K562 (cell line): ENCODE measurements around the gene DTNB. TPM values are rescaled to one million over a fixed set of nuclear protein-coding genes. Genes with fewer than 3 reads are reported as not detected.

Source experiments
- ATAC-seq: fragments of 200-7000 bp; cut with Tn5 transposase; 3 replicates; pipeline ENCODE4 v1.9.1; 2020; ENCODE audit warnings: moderate library complexity
- BruUV-seq: library from RNA; stranded (reverse); fragments of 400-500 nt; replicated peaks from 2 replicates; lab custom pipeline; 2021; lab: Mats Ljungman, UMichigan
- CTCF ChIA-PET: fragments of 300-600 bp; formaldehyde crosslinking; extraction: SDS; loops from one replicate; lab custom pipeline; 2021; ENCODE audit warnings: low intra/inter-chr PET ratio; lab: Yijun Ruan, JAX
- POLR2A ChIA-PET: fragments of 300-600, 350-650 bp; sonication (Branson Sonifier 250); formaldehyde crosslinking; extraction: SDS; loops from one replicate; lab custom pipeline; 2021; ENCODE audit warnings: antibody characterized with exemption, inconsistent platforms; lab: Yijun Ruan, JAX
- DNase-seq, 4 experiments: peaks; one replicate each; pipeline versions ENCODE4 v3.0.0 to v3.0.0-alpha.2; 2011 to 2018; ENCODE audit warnings: low spot score in 3 of 4, mixed read lengths in 3 of 4; ENCODE audit errors: extremely low read depth in 1 of 4
- FAIRE-seq: peaks from 2 replicates; lab custom pipeline; 2011; peaks lifted over from hg19 to GRCh38; lab: Jason Lieb, UNC
- H2AFZ ChIP-seq: 2 replicates; pipeline ENCODE4 v1.6.0; 2011; ENCODE audit warnings: low read depth, low read length, control low read depth, inconsistent platforms
- H3K27ac ChIP-seq: fragments of 200-600 bp; 3 replicates; pipeline ENCODE4 v1.8.0; 2011; ENCODE audit warnings: low read depth, mild to moderate bottlenecking, control low read depth, inconsistent platforms, low read length, moderate library complexity, mixed read lengths; ENCODE audit errors: extremely low read depth
- H3K27me3 ChIP-seq, 2 experiments: fragments of 300-600 bp in 1 of 2; 2 replicates in 1 of 2; 3 replicates in 1 of 2; pipeline versions ENCODE4 v1.6.0 to v1.8.0; 2011; ENCODE audit warnings: inconsistent platforms in 2 of 2, low read length in 2 of 2, mild to moderate bottlenecking in 1 of 2, mixed read lengths in 1 of 2, moderate library complexity in 1 of 2; ENCODE audit not compliant: control insufficient read depth in 2 of 2, insufficient read depth in 2 of 2
- H3K36me3 ChIP-seq: fragments of 300-600 bp; 3 replicates; pipeline ENCODE4 v1.8.0; 2011; ENCODE audit warnings: mild to moderate bottlenecking, low read length, inconsistent platforms; ENCODE audit not compliant: control insufficient read depth, insufficient read depth
- H3K4me1 ChIP-seq, 2 experiments: fragments of 200-600 bp in 1 of 2; replicated peaks in 1 of 2; 2 replicates in 1 of 2; 3 replicates in 1 of 2; pipeline versions ENCODE4 v1.5.1 to v1.8.0; 2011; ENCODE audit warnings: inconsistent platforms in 2 of 2, low read length in 2 of 2, mild to moderate bottlenecking in 1 of 2, mixed read lengths in 1 of 2, moderate library complexity in 1 of 2; ENCODE audit not compliant: control insufficient read depth in 2 of 2, insufficient read depth in 2 of 2
- H3K4me2 ChIP-seq: 2 replicates; pipeline ENCODE4 v1.6.1; 2011; ENCODE audit warnings: low read length, control low read depth, inconsistent platforms, mixed read lengths; ENCODE audit not compliant: insufficient read depth
- H3K4me3 ChIP-seq: fragments of 200-600 bp; sonication (generic), shearing (Covaris generic); 2 replicates; pipeline ENCODE4 v1.5.1; 2016; ENCODE audit warnings: control low read depth, inconsistent platforms
- H3K79me2 ChIP-seq: fragments of 200-600 bp; 3 replicates; pipeline ENCODE4 v1.8.0; 2011; ENCODE audit warnings: low read length, inconsistent platforms; ENCODE audit not compliant: control insufficient read depth, insufficient read depth
- H3K9ac ChIP-seq, 2 experiments: 2 replicates each; pipeline versions ENCODE4 v1.6.0 to v1.6.1; 2011; ENCODE audit warnings: low read depth in 2 of 2, low read length in 2 of 2, control low read depth in 1 of 2, inconsistent platforms in 1 of 2, mild to moderate bottlenecking in 1 of 2, mixed read lengths in 1 of 2; ENCODE audit not compliant: insufficient read depth in 1 of 2
- H3K9me1 ChIP-seq: one replicate; pipeline ENCODE4 v1.6.0; 2011; ENCODE audit warnings: inconsistent platforms, mild to moderate bottlenecking, low read length, moderate library complexity; ENCODE audit not compliant: control insufficient read depth, insufficient read depth
- H3K9me3 ChIP-seq: replicated peaks from 2 replicates; pipeline ENCODE4 v1.5.1; 2011; ENCODE audit warnings: low read depth, low read length, inconsistent platforms; ENCODE audit not compliant: control insufficient read depth, insufficient read depth
- H4K20me1 ChIP-seq: replicated peaks from 2 replicates; pipeline ENCODE4 v1.6.1; 2011; ENCODE audit warnings: low read length, inconsistent platforms, mixed read lengths; ENCODE audit not compliant: control insufficient read depth, insufficient read depth
- BRF1 ChIP-seq: IDR thresholded peaks from 3 replicates; pipeline ENCODE4 v1.6.1; 2011; ENCODE audit warnings: borderline replicate concordance, mild to moderate bottlenecking; ENCODE audit not compliant: insufficient read length; ENCODE audit errors: extremely low read depth
- KLF6 ChIP-seq: fragments of 250-450 bp; sonication (Bioruptor Pico); IDR thresholded peaks from 2 replicates; pipeline ENCODE4 v1.4.0; 2020; ENCODE audit warnings: mild to moderate bottlenecking, moderate library complexity, borderline replicate concordance
- THRB ChIP-seq: fragments of 450-650 bp; formaldehyde crosslinking; conservative IDR thresholded peaks from 2 replicates; pipeline ENCODE4 v1.4.0; 2022; ENCODE audit warnings: mild to moderate bottlenecking, missing genetic modification characterization
- ZBTB7A ChIP-seq: IDR thresholded peaks from 2 replicates; pipeline ENCODE4 v1.6.1; 2011; ENCODE audit warnings: low read depth, mild to moderate bottlenecking, low read length, moderate library complexity, borderline replicate concordance; ENCODE audit not compliant: control insufficient read depth
- ZNF561 ChIP-seq: fragments of 450-650 bp; formaldehyde crosslinking; conservative IDR thresholded peaks from 2 replicates; pipeline ENCODE4 v1.4.0; 2020; ENCODE audit warnings: mild to moderate bottlenecking, moderate library complexity
- WGBS: fragments of 100-300 bp; shearing (Covaris generic); methylation state at CpG from one replicate; pipeline ENCODE4 v1.1.6; 2016; ENCODE audit warnings: low coverage, mixed read lengths; ENCODE audit not compliant: insufficient coverage; ENCODE audit errors: missing lambda C conversion rate; 5-methylcytosine and 5-hydroxymethylcytosine counted together
- in situ Hi-C: fragments of 300-500 bp; cut with MboI; formaldehyde crosslinking; loops from 4 replicates; pipeline ENCODE4 v1.15.0; 2018; ENCODE audit warnings: inconsistent platforms, mixed read lengths
- intact Hi-C: fragments of 100-400 bp; cut with micrococcal nuclease; formaldehyde crosslinking; loops from 2 replicates; pipeline ENCODE4 v1.14.2; 2022
- polyA plus RNA-seq, 8 experiments: library from polyadenylated mRNA; depleted of rRNA in 4 of 8; stranded (reverse) in 5 of 8; unstranded in 3 of 8; fragments of >200 nt; fragmentation: Nextera tagmentation in 2 of 8; fragmentation: Illumina TruSeq in 1 of 8; extraction: Ambion mirVana in 2 of 8; extraction: Trizol in 1 of 8; gene quantifications; 2 replicates each; pipeline versions ENCODE4 v1.2.1 to v1.2.3, GENCODE V29; 2011 to 2014; ENCODE audit warnings: inconsistent platforms in 1 of 8, missing spikeins in 1 of 8
- total RNA-seq, 7 experiments: library from RNA; depleted of rRNA in 6 of 7; stranded (reverse); fragments of >200 nt in 6 of 7; fragmentation: Illumina TruSeq in 2 of 7; extraction: Trizol in 2 of 7; gene quantifications; 2 replicates each; pipeline versions ENCODE4 v1.2.1 to v1.2.3, GENCODE V29; 2011 to 2021; ENCODE audit warnings: low replicate concordance in 1 of 7

DTNB gene
- total and polyA plus RNA-seq, 9 of the 15 experiments (the other 6 are each of a cell fraction or from before 2014, with no cell fraction given), result 0.18 to 2.0 (median 0.77) TPM; not detected in 2

GRCh38 chr2:25355270-25355669, 318.1 kb downstream of the DTNB start:
- intact Hi-C loops, result no loop called here
- DNase-seq (no peak), ATAC-seq (no peak), FAIRE-seq (no peak)
- H3K9me1 ChIP-seq, result no peaks in the 10 kb centered on the region
- no peak overlapping the region for H2AFZ ChIP-seq
- no peak overlapping the region for H3K4me2 ChIP-seq
- in situ Hi-C loops, result no loop called here
- 7% methylated on average over 4 of the region's 8 CpGs for WGBS
- TF ChIP-seq BRF1, result no peak
- TF ChIP-seq ZNF561, result no peak
- no peak for TF ChIP-seq KLF6 (CRISPR knock-in tag)
- TF ChIP-seq ZBTB7A, result no peak
- TF ChIP-seq THRB (CRISPR knock-in tag), result no peak
- no peaks in the 10 kb centered on the region for H3K79me2 ChIP-seq
- no peaks in the 10 kb centered on the region for H3K9me3 ChIP-seq
- ChIA-PET POLR2A (no interaction called here), CTCF (no interaction called here)
- BruUV-seq, result no TSS peak
- H4K20me1 ChIP-seq, result no peaks in the 10 kb centered on the region
- no peak overlapping the region for H3K4me3 ChIP-seq
- no peaks in the 10 kb centered on the region for H3K4me1 ChIP-seq
- H3K36me3 ChIP-seq, result no peaks in the 10 kb centered on the region
- 0 out of 4 replicates have a peak overlapping the region, but pooled peaks of 1 of the 2 experiments have one; percentile 22 for H3K9ac ChIP-seq
- peaks cover 32 to 69% of the 10 kb centered on the region in 2 experiments for H3K27me3 ChIP-seq
- no peak overlapping the region for H3K27ac ChIP-seq
